GM12875 (cell line): Measurements from ENCODE around the gene SLC38A5.

Experiments
- H3K4me3 ChIP-seq: one replicate; pipeline ENCODE4 v1.5.1; 2011; ENCODE audit warnings: low read depth, low read length, control low read depth
- TF ChIP-seq, protein P1 (sequence below): IDR thresholded peaks from 2 replicates; pipeline ENCODE4 v1.5.1; 2011; ENCODE audit warnings: low read depth, mild to moderate bottlenecking, control low read depth, inconsistent platforms, low read length, moderate library complexity, borderline replicate concordance; ENCODE audit not compliant: insufficient read depth

Gene SLC38A5

DNA sequence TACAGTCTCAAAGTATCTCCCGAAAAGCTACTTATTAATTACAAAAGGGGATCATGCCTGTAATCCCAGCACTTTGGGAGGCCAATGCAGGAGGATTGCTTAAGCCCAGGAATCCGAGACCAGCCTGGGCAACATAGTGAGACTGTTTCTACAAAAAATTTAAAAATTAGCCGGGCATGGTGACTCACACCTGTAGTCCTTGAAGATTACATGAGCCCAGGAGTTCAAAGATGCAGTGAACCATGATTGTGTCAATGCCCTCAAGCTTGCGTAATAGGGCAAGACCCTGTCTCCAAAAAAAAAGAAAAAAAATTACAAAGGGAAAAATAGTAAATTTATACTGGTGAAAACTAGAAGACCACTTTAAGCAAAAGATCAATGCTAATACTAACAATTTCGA lies 35.4 kb upstream of the SLC38A5 start:
- H3K4me3 ChIP-seq: no peak overlapping the region
- TF ChIP-seq, protein P1, sequence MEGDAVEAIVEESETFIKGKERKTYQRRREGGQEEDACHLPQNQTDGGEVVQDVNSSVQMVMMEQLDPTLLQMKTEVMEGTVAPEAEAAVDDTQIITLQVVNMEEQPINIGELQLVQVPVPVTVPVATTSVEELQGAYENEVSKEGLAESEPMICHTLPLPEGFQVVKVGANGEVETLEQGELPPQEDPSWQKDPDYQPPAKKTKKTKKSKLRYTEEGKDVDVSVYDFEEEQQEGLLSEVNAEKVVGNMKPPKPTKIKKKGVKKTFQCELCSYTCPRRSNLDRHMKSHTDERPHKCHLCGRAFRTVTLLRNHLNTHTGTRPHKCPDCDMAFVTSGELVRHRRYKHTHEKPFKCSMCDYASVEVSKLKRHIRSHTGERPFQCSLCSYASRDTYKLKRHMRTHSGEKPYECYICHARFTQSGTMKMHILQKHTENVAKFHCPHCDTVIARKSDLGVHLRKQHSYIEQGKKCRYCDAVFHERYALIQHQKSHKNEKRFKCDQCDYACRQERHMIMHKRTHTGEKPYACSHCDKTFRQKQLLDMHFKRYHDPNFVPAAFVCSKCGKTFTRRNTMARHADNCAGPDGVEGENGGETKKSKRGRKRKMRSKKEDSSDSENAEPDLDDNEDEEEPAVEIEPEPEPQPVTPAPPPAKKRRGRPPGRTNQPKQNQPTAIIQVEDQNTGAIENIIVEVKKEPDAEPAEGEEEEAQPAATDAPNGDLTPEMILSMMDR: no peak

DNA sequence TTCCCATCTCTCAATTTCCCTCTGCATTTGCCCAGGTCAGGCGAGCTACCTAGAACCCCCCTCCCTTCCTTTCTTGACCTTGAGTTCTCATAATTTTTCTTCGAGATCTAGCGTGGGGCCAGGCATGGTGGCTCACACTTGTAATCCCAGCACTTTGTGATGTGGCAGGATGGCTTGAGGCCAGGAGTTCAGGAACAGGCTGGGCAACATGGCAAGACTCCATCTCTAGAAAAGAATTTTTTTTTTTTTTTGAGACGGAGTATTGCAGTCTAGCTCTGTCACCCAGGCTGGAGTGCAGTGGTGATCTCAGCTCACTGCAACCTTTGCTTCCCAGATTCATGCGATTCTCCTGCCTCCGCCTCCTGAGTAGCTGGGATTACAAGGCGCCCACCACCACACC lies 34.2 kb upstream of the SLC38A5 start:
- H3K4me3 ChIP-seq: no peak overlapping the region
- TF ChIP-seq, protein P1: no peak

DNA sequence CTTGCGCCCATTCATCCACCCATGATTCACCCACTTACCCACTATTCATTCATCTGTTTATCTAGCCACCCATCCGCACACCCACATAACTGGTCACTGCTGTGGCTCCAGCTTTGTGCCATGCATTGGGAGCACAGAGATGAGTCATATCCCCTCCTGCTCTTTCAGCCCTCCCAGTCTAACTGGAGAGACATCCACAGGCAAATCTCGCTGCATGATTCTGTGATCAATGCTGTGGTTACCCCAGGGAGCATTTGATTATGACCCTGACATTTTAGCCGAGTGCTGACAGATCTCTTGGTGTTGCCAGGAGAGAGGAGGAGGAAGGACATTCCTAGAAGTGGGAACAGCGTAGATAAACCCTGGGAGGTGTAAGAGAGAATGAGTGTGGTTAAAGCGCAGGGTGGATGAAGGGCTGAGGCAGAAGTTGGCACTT lies 28.3 kb upstream of the SLC38A5 start:
- TF ChIP-seq, protein P1: no peak
- no peak overlapping the region for H3K4me3 ChIP-seq

DNA sequence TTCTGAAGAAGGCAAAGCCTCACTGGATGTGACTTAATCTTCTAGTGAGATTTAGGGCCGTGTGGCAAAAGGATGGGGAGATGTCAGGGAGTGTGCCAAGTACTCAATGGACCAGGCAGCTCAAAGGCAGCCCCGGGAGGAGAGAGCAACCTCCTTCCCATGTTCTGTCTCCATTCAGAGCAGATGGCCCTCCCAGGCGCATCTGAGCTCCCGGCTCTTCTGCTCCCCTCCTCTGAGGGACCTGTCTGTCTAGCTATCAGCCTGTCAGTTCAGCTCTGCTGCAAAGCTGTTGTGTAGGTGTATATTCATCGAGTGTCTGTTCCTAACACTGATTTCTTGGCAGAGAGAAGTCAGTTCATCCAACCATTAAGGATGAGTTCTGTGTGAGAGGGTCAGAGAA lies 27.8 kb upstream of the SLC38A5 start:
- TF ChIP-seq, protein P1: no peak
- no peak overlapping the region for H3K4me3 ChIP-seq

DNA sequence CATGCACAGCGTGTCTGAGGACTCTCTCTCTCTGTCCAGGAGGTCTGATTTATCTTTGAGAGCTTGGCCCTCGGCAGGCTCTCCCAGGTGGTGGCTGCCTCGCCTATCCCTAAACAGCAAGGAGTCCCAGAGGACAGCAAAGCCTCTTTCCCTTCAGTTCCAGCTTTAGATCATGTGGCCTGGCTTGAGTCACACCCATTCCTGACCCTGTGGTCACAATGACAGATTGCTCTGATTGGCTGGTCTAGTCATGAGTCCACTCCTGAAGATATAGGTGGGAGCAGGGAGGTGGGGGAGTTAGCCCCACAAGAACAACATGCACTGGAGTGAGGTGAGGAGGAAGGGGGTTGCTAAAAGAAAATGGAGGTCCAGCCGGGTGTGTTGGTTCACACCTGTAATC lies 26.6 kb upstream of the SLC38A5 start:
- TF ChIP-seq, protein P1: no peak
- no peak overlapping the region for H3K4me3 ChIP-seq

DNA sequence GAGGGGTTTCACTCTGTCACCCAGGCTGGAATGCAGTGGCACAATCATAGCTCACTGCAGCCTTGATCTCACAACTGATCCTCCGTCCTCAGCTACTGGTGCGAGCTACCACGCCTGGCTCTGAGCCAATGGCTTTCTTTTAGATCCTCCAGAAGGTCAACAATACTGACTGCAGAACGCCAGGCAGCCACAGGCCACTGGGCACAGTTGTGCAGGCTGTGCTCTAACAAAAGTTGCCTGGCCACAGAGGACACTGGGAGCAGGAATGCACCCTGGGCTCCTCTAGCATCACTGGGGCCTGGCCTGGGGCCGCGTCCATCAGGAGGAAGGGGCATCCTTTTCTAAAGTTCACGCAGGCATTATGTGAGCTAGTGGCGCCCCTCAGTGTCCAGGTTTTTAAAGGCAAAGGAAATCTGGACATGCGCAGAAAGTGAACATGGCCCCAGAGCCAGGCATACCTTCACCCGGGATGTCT lies 23.9 kb upstream of the SLC38A5 start:
- TF ChIP-seq, protein P1: no peak
- H3K4me3 ChIP-seq: no peak overlapping the region

DNA sequence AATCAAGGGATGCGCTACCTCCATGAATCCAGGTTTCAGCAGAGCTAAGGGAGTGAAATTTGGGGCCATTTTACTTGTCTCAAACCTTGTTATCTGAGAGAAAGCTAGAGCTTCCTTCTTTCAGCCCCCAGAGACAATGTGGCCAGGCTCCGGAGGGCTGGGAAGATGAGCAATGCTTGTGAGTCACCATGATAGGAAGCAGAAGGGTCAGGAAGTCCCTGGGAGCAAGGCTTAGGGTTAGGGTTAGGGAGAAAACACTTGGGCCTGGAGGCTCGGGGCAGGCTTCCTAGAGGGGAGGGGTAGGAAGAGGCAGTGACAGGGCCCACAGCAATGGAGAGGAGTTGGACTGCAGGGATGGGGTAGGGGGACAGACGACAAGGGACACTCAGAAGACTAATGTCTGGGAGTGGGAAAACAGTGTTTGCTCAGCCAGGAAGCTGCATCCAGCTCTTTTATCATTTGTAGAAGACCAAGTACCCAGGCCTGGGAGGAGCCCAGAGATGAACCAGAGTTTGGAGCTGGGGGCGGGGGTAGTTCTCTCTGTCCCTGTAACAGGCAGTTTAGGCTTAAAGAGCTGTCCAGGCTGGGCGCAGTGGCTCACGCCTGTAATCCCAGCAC lies 22.3 kb upstream of the SLC38A5 start:
- TF ChIP-seq, protein P1: no peak
- no peak overlapping the region for H3K4me3 ChIP-seq
